AG04449 (cell line): ENCODE data around the gene EIF3C.
"Not testable (repeated sequence)": the region's sequence is repeated elsewhere in the genome, so short reads cannot be mapped to it uniquely, and the experiment has no call there.

Experiments
- CTCF ChIA-PET: fragments of 350-600 bp; formaldehyde crosslinking; extraction: SDS; loops from one replicate; lab custom pipeline; 2021; ENCODE audit warnings: antibody characterized with exemption; lab: Yijun Ruan, JAX
- POLR2A ChIA-PET: fragments of 400-600, 350-600 bp; formaldehyde crosslinking; extraction: SDS; loops from one replicate; lab custom pipeline; 2020; ENCODE audit warnings: antibody characterized with exemption, inconsistent platforms; lab: Yijun Ruan, JAX
- DNase-seq: peaks from one replicate; pipeline ENCODE4 v3.0.0-alpha.2; 2010; ENCODE audit warnings: low read depth, low spot score
- H3K4me3 ChIP-seq: 2 replicates; pipeline ENCODE4 v1.5.1; 2011; ENCODE audit warnings: low read depth, mild to moderate bottlenecking, control low read depth, low read length

The EIF3C gene

GRCh38 chr16:28732455-28733124 is 21.3 kb downstream of the EIF3C start:
- H3K4me3 ChIP-seq, DNase-seq, POLR2A ChIA-PET, CTCF ChIA-PET: not testable (repeated sequence)

DNA sequence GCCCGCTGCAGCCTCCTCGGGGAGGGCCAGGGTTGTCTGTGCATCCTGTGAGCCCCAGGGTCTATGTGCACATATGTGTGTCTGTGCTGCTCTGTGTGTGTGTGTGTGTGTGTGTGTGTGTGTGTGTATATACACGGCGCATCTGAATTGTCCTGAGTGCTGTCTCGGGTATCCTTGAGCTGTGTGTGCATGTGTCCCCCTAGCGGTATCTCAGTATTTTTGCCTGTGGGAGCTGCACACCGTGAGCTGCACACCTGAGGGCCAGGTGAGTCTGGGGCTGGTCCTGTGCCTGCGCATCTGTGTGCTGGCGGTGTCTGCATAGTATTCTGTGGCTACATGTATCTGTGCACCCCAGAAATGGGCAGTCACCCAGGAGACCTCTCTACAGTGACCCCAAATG is 28.5 kb downstream of the EIF3C start:
- DNase-seq, CTCF ChIA-PET, H3K4me3 ChIP-seq, POLR2A ChIA-PET: not testable (repeated sequence)

DNA sequence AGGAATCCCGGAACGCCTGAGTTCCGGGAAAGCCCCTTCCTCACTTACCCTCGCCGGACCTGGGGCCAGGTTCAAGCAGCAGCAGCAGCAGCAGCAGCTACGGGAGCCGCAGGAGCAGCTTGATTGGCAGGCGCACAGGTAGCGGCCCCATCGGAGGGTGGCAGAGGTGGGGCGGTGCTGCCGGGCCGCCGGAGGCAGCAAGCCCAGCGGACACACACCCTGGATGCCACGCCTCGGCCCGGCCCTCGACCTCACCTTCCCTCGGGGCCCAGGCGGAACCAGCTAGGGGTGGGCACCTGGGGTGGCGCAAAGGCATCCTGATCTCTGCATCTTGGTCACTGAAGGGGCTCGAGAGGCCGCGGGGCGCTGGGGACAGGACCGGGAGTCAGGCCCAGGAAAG is 29.4 kb downstream of the EIF3C start:
- CTCF ChIA-PET, POLR2A ChIA-PET, H3K4me3 ChIP-seq, DNase-seq: not testable (repeated sequence)

DNA sequence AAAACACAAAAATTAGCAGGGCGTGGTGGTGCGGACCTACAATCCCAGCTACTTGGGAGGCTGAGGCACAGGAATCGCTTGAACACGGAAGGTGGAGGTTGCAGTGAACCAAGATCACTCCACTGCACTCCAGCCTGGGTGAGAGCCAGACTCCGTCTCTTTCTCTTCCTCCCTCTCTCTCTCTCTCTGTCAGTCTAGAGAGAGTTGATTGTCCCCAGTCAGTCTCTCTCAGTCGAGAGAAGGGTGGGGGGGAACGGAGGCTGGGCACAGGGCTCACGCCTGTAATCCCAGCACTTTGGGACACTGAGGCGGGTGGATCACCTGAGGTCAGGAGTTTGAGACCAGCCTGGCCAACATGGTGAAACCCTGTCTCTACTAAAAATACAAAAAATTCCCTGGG is 30.0 kb downstream of the EIF3C start:
- CTCF ChIA-PET, H3K4me3 ChIP-seq, DNase-seq, POLR2A ChIA-PET: not testable (repeated sequence)

GRCh38 chr16:28746618-28747350 is 35.5 kb downstream of the EIF3C start:
- POLR2A ChIA-PET, DNase-seq, CTCF ChIA-PET, H3K4me3 ChIP-seq: not testable (repeated sequence)

DNA sequence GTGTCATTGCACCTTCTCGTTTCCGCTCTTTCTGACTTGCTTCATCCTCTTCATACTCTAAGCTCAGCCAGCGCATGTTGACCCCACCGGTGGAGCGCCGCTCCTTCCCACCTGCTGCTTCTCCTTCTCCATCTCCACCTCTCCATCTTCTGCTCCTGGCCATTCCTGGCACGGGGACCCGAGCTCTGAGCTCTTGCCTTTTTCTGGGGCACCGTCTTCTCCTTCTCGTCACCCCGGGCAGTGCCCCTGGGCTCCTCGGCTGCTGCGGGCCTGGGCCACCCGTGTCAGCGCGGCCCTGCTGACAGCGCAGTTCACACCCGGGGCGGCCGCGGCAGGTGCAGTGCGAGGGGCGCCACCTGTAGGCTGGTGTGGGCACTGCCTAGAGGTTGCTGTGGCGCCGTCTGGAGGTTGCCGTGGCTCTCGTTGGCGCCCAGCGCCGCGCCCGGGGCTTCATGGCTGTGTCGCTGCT is 38.8 kb downstream of the EIF3C start:
- H3K4me3 ChIP-seq: not testable (repeated sequence)

DNA sequence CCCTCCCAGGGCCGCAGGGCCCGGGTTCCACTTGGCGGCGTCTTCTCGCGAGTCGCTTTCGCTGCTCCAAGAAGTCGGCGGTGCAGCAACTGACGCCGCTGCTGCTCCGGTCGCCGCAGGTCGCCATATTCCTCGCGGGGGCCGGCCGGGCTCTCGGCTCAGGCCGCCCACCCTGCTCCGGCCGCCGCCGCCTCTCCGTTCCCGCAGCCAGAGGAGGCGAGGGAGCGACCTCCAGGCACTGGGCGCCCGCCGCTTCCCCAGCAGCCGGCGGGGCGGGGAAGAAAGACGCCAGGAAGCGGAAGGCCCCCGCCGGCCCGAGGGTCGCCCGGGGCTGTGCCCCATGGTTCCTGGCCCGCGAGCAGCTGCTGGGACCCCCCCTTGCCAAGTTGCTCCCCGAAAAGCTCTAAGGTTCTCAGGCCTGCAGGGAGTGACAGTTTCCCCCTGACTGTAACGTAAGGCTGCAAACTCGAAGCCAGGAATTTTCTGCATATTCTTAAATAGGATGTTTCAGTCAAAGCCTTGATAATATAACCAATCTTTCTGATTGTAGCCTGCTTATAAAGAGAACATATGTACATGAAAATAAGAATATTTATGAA is 39.3 kb downstream of the EIF3C start:
- H3K4me3 ChIP-seq, POLR2A ChIA-PET, CTCF ChIA-PET, DNase-seq: not testable (repeated sequence)

More for the DNA sequence above, 38.8 kb downstream of the EIF3C start:
- CTCF ChIA-PET, POLR2A ChIA-PET, DNase-seq: not testable (repeated sequence)

GRCh38 chr16:28751487-28751886 is 40.2 kb downstream of the EIF3C start, which contains the start of gene NPIPB9:
Gene NPIPB9, plus strand, starts transcription at chr16:28751787.
- CTCF ChIA-PET, H3K4me3 ChIP-seq, DNase-seq, POLR2A ChIA-PET: not testable (repeated sequence)

GRCh38 chr16:28781697-28782096 is 70.4 kb downstream of the EIF3C start:
- H3K4me3 ChIP-seq, CTCF ChIA-PET, POLR2A ChIA-PET, DNase-seq: not testable (repeated sequence)

GRCh38 chr16:28782357-28782756 is 71.1 kb downstream of the EIF3C start:
- CTCF ChIA-PET, DNase-seq, H3K4me3 ChIP-seq, POLR2A ChIA-PET: not testable (repeated sequence)
